HG02642 (cell line): ENCODE results near the gene ELOVL7.
"Not testable (repeated sequence)": the region's sequence is repeated elsewhere in the genome, so short reads cannot be mapped to it uniquely, and the experiment has no call there.

Experiments used
- ATAC-seq: cut with Tn5 transposase; IDR thresholded peaks from one replicate; pipeline ENCODE4 v1.9.1; 2021; ENCODE audit warnings: mild to moderate bottlenecking; ENCODE audit not compliant: unreplicated experiment, poor library complexity

Gene ELOVL7

DNA sequence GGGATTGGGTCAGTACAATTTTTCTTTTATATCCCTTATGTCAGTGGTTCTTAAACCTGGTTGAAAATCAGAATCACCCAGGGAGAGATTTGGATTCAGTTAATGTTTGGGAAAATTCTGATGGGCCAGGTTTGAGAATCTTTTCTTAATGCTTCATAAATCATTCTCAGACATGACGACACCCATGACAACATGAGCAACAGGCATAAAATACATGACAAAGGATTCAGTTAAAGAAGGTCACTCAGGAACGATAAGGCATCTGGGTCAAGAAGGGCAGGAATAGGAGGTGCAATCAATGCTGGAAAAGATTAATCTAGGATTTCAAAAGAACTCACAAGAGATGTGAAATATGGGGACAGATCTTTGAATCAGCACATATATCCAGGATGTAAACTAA, 41.8 kb downstream of the ELOVL7 start:
- no peak for ATAC-seq

DNA sequence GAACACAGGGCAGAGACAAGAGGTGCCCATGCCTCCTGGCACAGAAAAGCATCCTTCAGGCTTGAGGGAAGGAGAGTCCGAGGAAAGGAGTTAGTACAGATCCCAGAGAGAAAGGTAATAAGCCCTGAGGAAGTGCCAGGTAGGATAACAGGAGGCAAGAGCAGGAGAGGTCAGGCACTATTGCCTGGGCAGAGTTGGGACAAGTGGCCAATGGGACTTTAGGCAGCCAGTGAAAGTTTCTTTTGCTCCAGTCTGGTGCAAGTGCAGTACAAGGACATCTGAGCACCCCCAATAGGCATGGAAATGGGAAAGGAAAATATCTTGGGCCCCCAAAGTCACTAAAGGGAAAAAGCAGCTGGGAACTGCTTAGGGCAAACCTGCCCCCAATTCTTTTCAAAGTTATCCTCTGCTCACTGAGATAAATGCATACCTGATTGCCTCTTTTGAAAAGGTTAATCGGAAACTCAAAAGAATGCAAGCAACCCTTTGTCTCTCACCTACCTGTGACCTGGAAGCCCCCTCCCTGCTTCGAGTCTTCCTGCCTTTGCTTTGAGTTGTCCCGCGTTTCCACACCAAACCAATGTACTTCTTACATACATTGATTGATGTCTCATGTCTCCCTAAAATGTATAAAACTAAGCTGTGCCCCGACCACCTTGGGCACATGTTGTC, 46.5 kb downstream of the ELOVL7 start:
- ATAC-seq = no peak

DNA sequence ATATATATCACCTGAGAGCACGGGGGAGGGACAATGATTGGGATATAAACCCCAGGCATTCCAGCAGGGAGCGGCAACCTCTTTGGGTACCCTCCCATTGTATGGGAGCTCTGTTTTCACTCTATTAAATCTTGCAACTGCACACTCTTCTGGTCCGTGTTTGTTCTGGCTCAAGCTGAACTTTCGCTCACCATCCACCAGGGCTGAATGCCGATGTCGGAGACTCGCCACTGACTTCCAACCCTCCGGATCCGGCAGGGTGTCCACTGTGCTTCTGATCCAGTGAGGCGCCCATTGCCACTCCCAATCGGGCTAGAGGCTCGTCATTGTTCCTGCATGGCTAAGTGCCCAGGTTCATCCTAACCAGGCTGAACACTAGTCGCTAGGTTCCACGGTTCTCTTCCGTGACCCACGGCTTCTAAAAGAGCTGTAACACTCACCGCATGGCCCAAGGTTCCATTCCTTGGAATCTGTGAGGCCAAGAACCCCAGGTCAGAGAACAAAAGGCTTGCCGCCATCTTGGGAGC, 48.6 kb downstream of the ELOVL7 start:
- ATAC-seq = not testable (repeated sequence)

DNA sequence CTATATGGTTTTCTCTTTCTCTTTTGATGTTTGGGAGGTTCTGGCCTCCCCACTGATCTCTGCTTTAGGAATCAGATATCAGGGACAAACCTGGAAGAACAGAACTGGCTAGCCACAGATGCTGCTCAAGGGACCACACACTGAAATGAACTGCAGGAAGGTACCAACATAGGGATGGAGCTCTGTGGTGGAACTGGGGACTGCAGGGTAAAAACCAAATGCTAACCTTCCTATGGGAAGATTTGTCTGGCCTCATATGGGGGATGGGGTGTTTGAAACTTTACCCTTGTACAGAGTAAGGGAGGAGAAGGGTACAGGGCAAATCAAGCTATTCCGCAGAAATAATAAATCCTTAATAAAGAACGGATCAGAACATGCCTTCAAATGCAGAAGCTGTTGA, 49.4 kb downstream of the ELOVL7 start:
- ATAC-seq = no peak

DNA sequence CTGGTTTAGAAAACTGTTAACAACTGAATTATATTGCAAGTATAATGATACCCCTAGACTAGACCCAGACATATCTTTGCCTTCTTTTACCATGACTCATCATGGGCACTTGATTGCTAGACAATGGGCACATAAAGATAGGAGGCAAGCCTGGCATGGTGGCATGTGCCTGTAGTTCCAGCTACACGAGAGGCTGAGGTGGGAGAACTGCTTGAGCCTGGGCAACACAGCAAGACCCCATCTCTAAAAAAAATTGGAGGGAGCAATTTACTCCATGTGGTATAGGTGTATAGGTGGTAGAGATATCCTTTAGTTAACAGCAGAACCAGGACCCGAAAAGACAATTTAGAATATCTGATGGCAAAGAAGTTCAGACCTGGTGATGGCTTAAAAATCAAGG, 51.6 kb downstream of the ELOVL7 start:
- no peak for ATAC-seq

DNA sequence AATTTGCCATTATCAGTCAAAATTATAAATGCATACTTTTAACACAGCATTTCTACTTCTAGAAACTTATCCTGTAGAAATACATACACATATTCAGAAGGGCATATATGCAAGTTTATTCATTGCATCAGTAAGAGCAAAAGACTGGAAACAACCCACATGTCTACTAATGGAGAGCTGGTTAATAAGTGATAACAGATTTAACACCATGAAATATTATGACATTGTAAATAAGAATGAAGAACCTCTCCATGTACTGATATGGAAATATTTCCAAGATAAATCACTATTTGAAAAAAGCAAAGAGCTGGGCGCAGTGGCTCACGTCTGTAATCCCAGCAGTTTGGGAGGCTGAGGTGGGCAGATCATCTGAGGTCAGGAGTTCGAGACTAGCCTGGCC, 54.5 kb downstream of the ELOVL7 start:
- ATAC-seq = no peak

DNA sequence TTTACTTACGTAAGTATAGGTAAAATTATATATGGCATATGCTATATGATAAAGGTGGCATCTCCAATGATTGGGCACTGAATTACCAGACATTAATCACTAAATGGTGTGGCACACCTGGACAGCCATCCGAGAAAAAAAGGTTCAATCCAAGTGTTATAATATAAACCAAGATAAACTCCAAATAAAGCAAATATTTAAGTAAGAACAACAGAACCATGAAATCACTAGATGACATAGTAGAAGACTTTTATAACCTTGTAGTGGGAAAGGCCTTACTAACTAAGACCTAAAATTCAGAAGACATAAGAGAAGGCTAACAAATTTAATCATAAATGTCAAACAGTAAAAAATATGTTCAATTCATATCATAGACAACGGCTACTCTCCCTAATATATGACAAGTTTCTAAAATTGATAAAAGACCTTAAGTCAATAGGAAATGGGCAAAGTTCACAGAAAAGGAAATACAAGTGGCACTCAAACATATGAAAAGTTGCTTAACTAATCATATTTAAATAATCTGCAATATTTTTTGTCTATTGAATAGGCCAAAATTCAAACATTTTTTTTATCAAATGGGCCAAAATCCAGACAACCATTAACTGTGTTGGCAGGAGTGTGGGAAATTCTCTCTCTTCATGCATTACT, 55.1 kb downstream of the ELOVL7 start:
- ATAC-seq = no peak

DNA sequence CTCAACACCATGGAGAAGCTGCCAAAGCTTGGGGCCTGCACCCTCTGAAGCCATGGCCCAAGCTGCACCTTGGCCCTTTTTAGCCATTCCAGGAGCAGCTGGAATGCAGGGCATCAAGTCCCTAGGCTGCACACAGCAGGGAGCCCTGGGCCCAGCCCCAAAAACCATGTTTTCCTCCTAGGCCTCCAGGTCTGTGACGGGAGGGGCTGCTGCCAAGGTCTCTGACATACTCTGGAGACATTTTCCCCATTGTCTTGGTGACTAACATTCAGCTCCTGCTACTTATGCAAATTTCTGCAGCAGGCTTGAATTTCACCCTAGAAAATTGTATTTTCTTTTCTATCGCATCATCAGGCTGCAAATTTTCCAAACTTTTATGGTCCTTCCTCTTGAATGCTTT, 64.6 kb downstream of the ELOVL7 start:
- no peak for ATAC-seq

DNA sequence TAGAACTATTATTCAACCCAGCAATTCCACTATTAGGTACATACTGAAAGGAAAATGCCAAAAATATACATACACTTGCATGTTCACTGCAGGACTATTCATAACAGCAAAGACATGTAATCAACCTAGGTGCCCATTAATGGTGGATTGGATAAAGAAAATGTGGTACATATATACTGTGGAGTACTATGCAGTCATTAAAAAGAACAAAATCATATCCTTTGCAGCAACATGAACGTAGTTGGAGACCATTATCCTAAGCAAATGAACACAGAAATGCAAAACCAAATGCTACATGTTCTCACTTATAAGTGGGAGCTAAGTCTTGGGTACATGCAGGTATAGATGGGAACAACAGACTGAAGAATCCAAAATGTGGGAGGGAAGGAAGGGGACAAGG, 67.7 kb downstream of the ELOVL7 start:
- no peak for ATAC-seq

DNA sequence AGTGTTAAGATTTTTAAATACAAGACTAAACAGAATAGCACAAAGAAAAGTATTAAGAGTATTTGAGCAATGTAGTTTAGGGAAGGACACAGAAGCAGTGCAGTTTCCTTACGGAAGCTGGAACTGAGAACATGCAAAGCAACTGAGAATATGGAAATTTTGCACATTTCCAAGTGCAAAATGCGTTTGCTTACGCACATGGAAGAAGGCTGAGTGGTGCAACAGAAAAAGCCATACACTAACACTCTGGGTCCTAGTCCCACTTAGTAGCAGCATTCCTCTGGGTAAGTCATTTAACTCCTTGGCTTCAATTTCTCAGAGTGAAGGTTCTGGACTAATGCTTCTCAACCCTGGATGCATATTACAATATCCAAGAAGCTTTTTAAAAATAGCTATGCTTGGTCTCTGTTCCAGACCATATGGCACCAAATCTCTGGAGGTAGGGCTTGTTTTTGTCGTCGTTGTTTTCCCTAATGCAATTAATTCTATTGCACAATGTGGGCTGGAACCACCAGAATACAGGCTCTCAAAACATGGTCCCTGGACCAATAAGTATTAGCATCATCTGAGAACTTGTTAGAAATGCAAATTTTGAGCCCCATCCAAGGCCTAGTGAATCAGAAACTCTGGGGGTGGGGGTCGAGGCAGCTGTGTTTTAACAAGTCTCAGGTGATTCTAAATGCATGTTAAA, 78.9 kb downstream of the ELOVL7 start:
- no peak for ATAC-seq

DNA sequence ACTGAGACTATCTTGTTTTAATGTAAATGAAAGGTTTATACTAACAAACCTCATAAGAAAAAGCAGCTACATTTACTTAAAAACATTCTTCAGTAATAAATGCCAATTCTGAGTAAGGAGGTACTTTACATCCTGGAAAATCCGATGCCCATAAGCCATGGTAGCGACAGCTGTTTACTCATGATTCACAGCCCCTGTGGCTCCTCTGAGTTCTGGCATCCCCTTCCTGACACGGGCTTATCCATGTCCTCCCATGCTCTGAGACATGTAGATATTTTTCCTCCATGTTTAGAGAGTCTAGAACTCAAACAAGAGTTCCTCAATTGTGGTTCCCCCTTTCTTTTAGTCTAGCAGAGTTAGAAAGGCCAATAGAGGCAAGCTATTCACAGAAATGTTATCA, 81.0 kb downstream of the ELOVL7 start:
- ATAC-seq = no peak

DNA sequence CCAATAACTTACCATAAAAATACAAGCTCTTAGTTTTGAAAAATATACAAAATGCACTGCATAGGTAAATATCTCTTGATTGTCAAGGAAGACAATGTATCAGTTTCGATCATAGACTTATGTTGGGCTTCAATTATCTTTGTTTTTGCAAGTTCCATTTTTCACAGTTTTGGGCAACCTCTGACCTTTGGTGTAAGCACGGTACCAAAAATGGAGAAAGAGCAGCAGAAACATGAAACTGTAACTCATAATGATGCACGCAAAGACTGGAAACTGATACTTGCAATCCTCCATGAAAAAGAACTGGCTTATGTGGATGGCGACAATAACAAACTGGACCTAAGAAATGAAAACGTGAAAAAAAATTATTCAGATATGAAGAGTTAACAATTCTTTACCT, 89.6 kb downstream of the ELOVL7 start:
- ATAC-seq = no peak

DNA sequence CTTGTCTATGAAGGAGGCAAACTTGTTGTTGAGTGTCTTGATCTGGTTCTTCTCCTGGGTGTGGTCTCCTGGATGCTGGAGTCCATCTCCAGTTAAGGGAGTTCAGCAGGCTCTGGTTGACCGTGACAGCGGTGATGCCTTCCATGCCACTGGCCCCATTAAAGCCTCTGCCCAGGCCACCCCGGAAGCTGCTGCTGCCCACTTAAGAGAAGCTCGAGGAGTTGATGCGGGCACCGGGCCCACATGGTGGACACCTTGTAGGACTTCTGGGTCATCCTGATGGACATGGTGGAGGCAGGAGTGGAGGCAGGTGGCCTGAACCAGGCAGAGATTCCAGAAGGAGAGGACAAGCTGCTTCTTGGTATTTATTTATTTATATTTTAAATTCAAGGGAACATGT, 99.4 kb downstream of the ELOVL7 start:
- ATAC-seq = no peak

DNA sequence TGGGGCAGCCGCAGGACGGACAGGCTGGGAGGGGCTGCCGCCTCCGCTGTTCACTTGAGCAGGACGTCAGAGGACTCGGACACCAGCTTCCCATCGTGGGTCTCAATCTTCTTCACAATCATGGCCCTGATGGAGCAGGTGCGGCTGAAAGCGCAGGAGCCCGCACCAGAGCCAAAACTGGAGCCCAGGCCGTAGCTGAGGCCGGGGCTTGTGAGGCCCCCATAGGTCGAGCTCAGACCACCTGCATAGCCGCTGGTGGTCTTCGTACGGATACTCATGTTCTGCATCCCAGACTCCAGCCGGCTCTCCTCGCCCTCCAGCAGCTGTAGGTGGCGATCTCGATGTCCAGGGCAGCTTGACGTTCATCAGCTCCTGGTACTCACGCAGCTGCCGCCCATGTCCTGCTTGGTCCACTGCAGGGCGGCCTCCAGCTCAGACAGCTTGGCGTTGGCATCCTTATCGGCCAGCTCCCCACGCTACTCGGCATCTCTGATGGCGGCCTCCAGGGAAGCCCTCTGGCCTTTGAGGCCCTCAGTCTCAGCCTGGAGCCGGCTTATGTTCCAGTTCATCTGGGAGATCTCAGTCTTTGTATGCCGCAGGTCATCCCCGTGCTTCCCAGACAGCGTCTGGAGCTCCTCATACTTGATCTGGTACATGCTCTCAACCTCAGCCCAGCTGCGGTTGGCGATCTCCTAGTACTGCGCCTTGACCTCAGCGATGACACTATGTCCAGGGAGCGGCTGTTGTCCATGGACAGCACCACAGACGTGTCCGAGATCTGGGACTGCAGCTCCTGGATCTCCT, 100.4 kb downstream of the ELOVL7 start:
- ATAC-seq = no peak

DNA sequence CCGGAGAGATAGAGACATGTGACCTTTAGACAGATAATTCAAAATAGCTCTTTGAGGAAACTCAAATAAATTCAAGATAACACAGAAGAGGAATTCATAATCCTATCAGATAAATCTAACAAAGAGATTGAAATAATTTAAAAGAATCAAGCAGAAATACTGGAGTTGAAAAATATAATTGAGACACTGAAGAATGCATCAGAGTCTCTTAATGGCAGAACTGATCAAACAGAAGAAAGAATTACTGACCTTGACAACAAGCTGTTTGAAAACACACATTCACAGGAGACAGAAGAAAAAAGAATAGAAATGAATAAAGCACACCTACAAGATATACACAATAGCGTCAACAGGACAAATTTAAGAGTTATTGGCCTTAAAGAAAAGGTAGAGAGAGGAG, 103.7 kb downstream of the ELOVL7 start:
- no peak for ATAC-seq

DNA sequence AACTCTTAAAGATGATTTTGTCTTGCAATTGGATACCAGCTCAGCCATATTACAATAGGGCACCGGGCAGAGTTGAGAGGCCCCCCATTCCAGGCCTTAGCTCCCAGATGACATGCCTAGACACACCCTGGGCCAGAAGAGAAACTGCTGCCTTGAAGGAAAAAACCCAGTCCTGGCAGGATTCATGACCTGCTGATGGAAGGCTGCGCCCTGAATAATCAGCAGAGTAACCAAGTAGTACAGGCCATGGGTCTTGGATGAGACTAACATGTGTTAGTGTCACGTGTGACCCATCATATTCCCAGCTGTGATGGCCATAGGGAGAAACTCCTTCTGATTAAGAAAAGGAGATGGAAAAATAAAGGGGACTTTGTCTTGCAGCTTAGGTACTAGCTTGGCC, 105.1 kb downstream of the ELOVL7 start:
- no peak for ATAC-seq

DNA sequence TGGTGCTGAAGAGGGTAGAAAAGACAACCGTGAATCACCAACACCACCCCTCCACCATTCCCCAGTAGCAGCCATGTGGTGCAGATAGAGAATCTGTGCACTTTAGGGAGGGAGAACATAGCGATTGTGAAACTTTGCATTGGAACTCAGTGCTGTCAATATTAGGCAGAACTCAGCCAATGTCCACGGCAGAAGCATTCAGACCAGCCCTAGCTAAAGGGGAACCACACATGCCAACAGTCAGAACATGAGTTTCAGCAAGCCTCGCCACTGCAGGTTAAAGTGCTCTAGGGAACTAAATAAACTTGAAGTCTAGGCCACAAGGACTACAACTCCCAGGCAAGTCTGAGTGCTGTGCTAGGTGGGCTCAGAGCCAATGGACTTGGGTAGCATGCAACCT, 105.6 kb downstream of the ELOVL7 start:
- ATAC-seq = no peak

DNA sequence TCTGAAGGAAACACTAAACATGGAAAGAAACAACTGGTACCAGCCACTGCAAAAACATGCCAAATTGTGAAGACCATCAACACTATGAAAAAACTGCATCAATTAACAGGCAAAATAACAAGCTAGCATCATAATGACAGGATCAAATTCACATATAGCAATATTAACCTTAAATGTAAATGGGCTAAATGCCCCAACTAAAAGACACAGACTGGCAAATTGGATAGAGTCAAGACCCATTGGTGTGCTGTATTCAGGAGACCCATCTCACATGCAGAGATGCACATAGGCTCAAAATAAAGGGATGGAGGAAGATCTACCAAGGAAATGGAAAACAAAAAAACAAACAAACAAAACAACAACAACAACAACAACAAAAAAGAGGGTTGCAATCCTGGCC, 113.2 kb downstream of the ELOVL7 start:
- ATAC-seq = not testable (repeated sequence)

DNA sequence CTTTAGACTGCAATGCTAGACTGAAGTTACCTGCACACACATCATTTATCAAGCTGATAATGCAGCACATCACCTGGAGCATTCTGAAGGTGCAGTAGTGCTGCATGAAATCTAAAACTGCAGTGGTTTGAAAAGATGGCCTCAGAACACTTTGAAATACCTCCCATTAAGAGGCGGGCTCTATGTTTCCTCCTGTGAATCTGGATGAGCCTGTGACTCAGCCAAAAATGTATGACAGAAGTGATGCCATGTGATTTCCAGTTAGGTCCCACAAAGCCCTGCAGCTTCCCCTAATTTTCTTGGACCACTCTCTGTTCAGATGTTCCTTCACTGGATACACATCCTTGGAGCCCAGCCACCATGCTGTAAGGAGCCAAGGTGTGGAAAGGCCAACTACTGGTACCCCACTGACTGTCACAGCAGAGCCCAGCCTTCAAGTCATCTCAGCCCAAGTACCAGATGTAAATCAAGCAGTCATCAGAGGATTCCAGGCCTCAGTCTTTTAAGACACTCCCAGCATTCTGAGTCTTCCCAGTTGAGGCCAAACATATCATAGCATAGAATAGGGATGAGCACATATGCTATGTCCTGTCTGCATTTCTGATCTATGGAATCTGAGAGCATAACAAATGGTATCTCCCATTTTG, 116.9 kb downstream of the ELOVL7 start:
- ATAC-seq = no peak

DNA sequence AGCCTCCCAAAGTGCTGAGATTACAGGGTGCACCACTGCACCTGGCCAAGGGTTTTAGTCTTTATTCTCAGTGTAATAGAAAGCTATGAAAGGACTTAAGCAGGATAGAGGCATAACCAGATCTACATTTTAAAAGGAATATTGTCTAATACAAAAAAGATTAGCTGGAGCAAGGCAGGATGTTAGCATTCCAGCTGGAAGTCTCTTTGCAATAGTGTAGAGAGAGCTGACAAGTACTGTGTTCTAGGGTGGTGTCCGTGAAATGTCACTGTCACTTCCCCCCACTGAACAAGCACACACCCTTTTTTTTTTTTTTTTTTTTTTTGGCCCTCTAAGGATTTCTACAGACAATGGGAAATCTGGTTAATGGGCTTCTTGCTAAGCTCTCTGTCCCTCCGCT, 119.9 kb downstream of the ELOVL7 start:
- ATAC-seq = no peak
